ENCODE data around the gene ZBTB7C.

Gene ZBTB7C

DNA sequence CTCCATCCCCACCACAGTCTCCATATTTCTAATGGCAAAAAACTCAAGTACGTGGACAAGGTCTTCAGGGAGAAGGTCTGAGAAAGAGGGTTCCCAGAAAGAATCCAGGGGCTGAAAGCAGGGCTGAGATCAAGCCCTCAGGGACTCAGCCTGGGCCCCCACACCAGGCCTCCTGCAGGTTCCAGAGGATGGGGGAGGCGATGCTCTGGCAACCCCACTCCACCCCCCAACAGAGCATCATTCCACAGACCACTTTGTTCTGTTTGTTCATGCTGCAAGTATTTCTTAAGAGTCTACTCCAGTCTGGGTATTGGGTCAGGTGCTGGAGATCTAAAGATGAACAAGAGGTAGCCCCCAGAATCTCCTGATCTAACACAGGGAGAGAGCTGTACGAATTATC is 32.2 kb downstream of the ZBTB7C start:
- H3K9me3 ChIP-seq (ENCODE audit: insufficient read depth, low read length, severe bottlenecking): no peaks in the 10 kb centered on the region
- no peak overlapping the region for H3K4me2 ChIP-seq (ENCODE audit: insufficient read depth, low read length)
- H2AFZ ChIP-seq (ENCODE audit: low read depth, low read length): no peak overlapping the region
- H3K79me2 ChIP-seq (ENCODE audit: insufficient read depth, low read length): no peaks in the 10 kb centered on the region
- DNase-seq: no peak
- TF ChIP-seq, protein P1, sequence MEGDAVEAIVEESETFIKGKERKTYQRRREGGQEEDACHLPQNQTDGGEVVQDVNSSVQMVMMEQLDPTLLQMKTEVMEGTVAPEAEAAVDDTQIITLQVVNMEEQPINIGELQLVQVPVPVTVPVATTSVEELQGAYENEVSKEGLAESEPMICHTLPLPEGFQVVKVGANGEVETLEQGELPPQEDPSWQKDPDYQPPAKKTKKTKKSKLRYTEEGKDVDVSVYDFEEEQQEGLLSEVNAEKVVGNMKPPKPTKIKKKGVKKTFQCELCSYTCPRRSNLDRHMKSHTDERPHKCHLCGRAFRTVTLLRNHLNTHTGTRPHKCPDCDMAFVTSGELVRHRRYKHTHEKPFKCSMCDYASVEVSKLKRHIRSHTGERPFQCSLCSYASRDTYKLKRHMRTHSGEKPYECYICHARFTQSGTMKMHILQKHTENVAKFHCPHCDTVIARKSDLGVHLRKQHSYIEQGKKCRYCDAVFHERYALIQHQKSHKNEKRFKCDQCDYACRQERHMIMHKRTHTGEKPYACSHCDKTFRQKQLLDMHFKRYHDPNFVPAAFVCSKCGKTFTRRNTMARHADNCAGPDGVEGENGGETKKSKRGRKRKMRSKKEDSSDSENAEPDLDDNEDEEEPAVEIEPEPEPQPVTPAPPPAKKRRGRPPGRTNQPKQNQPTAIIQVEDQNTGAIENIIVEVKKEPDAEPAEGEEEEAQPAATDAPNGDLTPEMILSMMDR (IDR thresholded peaks at IDR 0.05; ENCODE audit: borderline replicate concordance, extremely low read depth, low read length, poor library complexity, severe bottlenecking): no peak
- no peak for TF ChIP-seq EZH2 (IDR thresholded peaks at IDR 0.05; ENCODE audit: borderline replicate concordance, low read depth, low read length, severe bottlenecking)
- H3K9ac ChIP-seq (ENCODE audit: low read depth, low read length): no peak overlapping the region
- H4K20me1 ChIP-seq (ENCODE audit: insufficient read depth, low read length): 0 out of 2 replicates have a peak, but pooled peaks cover 4% of the 10 kb centered on the region
- no peak for ATAC-seq (ENCODE audit: insufficient read depth, low read depth)
- H3K27ac ChIP-seq (ENCODE audit: low read length): no peak overlapping the region
- H3K4me3 ChIP-seq (ENCODE audit: low read depth in 1 of 2, low read length in 2 of 2): no peak overlapping the region
- no peaks in the 10 kb centered on the region for H3K36me3 ChIP-seq (ENCODE audit: insufficient read depth, low read length)
- H3K27me3 ChIP-seq (ENCODE audit: insufficient read depth, low read length, poor library complexity): peaks cover 22% of the 10 kb centered on the region
- H3K4me1 ChIP-seq (ENCODE audit: insufficient read depth, low read length): no peaks in the 10 kb centered on the region

DNA sequence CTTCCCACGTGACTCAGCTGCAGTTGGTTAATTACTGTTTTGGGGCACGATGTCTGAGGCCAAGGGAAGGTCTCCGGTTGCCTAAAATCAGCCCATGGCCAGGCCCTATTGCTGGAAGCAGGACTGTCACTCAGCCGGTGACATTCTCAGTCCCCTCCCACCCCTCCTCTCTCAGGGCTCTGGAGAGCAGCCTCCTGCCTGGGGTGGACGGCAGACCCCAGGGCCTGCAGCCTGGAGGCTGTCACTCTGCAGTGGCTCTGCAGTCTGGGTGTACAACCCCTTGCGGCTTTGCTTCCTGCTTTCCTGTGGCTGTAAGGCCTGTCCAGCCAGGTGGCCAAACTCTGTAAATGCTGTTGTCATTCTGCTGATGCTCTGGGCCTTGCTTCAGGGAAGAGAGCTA is 32.8 kb downstream of the ZBTB7C start:
- Histone ChIP-seq H3K27me3 (ENCODE audit: insufficient read depth, low read length, poor library complexity) (peaks cover 18% of the 10 kb centered on the region), H3K27ac (ENCODE audit: low read length) (no peak overlapping the region), H3K79me2 (ENCODE audit: insufficient read depth, low read length) (no peaks in the 10 kb centered on the region), H3K4me1 (ENCODE audit: insufficient read depth, low read length) (no peaks in the 10 kb centered on the region), H3K4me2 (ENCODE audit: insufficient read depth, low read length) (no peak overlapping the region), H3K9ac (ENCODE audit: low read depth, low read length) (no peak overlapping the region), H3K4me3 (ENCODE audit: low read depth in 1 of 2, low read length in 2 of 2) (no peak overlapping the region), H3K9me3 (ENCODE audit: insufficient read depth, low read length, severe bottlenecking) (no peaks in the 10 kb centered on the region), H2AFZ (ENCODE audit: low read depth, low read length) (no peak overlapping the region), H3K36me3 (ENCODE audit: insufficient read depth, low read length) (no peaks in the 10 kb centered on the region), H4K20me1 (ENCODE audit: insufficient read depth, low read length) (0 out of 2 replicates have a peak, but pooled peaks cover 4% of the 10 kb centered on the region)
- no peak for DNase-seq
- ATAC-seq (ENCODE audit: insufficient read depth, low read depth): no peak
- TF ChIP-seq, protein P1 (IDR thresholded peaks at IDR 0.05; ENCODE audit: borderline replicate concordance, extremely low read depth, low read length, poor library complexity, severe bottlenecking): no peak
- no peak for TF ChIP-seq EZH2 (IDR thresholded peaks at IDR 0.05; ENCODE audit: borderline replicate concordance, low read depth, low read length, severe bottlenecking)

DNA sequence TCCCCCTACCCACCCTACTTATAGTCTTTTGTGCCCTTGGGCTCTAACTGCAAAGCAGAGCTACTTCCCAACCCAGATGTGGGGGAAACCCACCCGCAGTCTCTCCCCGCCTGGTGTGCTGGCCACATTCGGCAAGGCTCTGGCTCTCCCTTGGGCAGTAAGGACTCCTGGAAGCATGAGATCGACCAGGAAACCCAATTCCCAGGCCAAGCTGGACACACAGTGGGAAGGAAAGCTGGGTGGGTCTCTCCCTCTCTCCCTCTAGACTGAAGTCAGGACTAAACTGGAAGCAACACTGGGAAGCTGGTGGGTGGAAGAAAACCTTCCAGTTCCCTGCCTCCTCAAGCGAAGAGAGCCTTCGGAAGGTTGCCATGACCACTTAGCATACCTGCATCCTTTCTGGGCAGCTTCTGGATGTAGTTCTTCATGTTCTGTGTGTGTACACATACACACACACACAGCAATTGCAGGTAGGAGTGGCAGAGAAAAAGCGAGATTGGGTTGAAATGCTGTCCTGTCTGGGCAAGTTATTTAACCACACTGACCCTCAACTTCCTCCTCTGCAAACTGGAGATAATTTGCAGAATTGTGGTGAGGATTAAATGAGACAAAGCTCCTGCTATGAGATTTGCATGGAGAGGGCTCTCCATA is 33.9 kb downstream of the ZBTB7C start:
- TF ChIP-seq, protein P1 (IDR thresholded peaks at IDR 0.05; ENCODE audit: borderline replicate concordance, extremely low read depth, low read length, poor library complexity, severe bottlenecking): no peak
- TF ChIP-seq EZH2 (IDR thresholded peaks at IDR 0.05; ENCODE audit: borderline replicate concordance, low read depth, low read length, severe bottlenecking): no peak
- no peak for ATAC-seq (ENCODE audit: insufficient read depth, low read depth)
- no peak for DNase-seq

More for the DNA sequence above, 33.9 kb downstream of the ZBTB7C start:
- peaks cover 18% of the 10 kb centered on the region for H3K27me3 ChIP-seq (ENCODE audit: insufficient read depth, low read length, poor library complexity)
- 0 out of 2 replicates have a peak, but pooled peaks cover 4% of the 10 kb centered on the region for H4K20me1 ChIP-seq (ENCODE audit: insufficient read depth, low read length)
- H2AFZ ChIP-seq (ENCODE audit: low read depth, low read length): no peak overlapping the region
- H3K4me1 ChIP-seq (ENCODE audit: insufficient read depth, low read length): no peaks in the 10 kb centered on the region
- H3K9me3 ChIP-seq (ENCODE audit: insufficient read depth, low read length, severe bottlenecking): no peaks in the 10 kb centered on the region
- no peak overlapping the region for H3K4me2 ChIP-seq (ENCODE audit: insufficient read depth, low read length)
- H3K79me2 ChIP-seq (ENCODE audit: insufficient read depth, low read length): no peaks in the 10 kb centered on the region
- no peak overlapping the region for H3K9ac ChIP-seq (ENCODE audit: low read depth, low read length)
- H3K36me3 ChIP-seq (ENCODE audit: insufficient read depth, low read length): no peaks in the 10 kb centered on the region
- H3K27ac ChIP-seq (ENCODE audit: low read length): no peak overlapping the region
- no peak overlapping the region for H3K4me3 ChIP-seq (ENCODE audit: low read depth in 1 of 2, low read length in 2 of 2)
